GOT3 (cell line): Measurements from ENCODE around the gene PTPRN.
"Not testable (repeated sequence)": the region's sequence is repeated elsewhere in the genome, so short reads cannot be mapped to it uniquely, and the experiment has no call there.

Experiments used
- DNase-seq: peaks from one replicate; lab custom pipeline; 2025; ENCODE audit warnings: mixed read lengths; lab: John Stamatoyannopoulos, UW

The PTPRN gene

GRCh38 chr2:219270055-219270372, 39.2 kb downstream of the PTPRN start:
- no peak for DNase-seq

DNA sequence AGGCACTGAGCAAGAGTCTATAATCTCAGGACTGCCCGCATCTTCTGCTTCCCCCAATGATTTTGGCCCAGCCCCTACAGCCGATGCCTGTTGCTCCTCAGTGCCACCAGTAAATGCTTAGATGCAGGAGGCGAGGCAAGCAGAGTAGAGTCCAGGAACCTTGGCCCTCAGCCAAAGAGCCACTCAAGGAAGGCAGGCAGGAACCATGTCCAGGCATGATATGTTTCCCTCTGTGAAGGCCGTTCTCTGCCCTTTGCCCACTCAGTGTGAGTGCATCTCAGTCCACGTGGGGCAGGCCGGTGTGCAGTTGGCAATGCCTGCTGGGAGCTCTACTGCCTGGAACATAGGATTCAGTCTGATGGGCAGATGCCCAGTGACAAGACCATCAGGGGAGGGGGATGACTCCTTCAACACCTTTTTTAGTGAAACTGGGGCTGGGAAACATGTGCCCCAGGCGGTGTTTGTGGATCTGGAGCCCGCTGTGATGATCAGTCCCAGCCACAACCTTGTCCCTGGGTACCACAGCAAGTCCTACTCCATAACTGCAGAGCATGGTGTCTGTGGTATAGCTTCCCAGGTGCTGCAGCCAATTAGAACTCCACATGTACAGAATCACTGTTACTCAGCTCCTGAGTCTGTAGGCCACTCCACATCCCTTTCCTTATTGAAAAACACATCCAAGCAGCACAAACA, 39.7 kb downstream of the PTPRN start:
- no peak for DNase-seq

DNA sequence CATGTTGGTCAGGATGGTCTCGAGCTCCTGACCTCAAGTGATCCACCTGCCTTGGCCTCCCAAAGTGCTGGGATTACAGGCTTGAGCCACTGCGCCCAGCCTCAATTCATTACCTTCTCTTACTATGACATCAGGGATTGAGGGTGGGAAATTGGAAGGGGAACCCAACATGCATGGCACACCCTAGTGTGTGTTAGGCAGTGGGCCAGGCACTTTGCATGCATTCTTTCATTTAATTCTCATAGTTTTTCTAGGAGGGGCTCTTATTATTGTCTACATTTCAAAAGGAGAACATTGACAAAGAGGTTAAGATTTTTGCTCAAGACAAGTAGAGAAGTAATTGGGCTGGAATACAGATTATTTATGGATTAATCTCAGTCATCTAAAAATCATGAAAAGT, 40.9 kb downstream of the PTPRN start:
- DNase-seq, result no peak

DNA sequence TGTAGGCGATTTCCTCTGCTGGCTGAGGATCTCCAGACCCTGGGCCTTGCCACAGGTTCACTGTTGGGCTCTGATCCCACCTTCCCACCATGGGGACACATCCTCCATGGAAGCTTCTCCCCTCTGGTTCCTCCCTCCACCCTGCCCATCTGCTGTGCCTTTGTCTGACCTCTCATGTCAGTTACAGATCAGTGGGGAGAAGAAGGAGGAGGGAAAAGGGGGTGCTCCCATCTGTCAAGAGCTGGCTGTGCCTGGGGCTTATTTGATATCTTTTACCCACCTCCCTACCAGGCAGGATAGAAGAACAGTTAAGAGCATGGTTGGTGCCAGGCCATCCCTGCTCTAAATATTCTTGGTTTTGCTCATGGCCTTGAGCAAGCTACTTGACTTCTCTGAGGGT, 42.3 kb downstream of the PTPRN start:
- DNase-seq, result no peak

GRCh38 chr2:219266232-219266631, 43.0 kb downstream of the PTPRN start:
- DNase-seq, result no peak

DNA sequence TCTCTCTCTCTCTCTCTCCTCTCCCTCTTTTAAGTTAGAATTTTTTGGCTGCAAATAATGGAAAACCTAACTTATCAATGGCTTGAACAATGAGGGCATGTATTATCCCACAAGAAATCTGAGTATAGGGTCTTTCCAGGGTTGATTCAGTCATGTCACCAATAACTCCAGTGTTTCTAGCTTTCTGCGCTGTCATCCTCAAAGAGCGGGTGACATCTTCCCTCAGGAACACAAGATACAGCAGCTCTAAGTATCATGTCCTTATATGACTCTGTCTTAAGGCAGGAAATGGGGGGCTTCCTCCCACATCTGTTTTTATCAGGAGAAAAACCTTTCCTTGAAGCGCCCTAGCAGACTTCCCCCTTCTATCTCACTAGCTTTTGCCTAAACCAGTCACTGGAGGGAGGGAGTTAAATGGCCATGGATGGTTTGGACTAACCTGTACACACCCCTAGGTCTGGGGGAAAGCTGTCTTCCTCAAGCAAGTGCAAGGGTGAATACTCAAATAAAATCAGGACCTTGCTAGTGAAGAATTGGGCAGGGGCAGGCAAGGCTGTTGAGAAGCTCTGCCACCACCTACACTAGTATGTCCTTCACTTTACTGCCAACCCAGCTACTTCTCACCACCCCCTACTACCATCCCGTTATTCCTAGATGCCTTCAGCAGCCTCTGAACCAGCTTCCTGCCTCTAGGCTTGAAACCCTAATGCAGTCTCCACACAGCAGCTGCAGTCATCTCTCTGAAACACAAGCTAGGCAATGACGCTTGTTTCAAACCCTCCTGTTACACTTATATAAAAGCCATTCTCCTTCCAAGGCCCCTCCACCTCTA, 48.0 kb downstream of the PTPRN start:
- no peak for DNase-seq

GRCh38 chr2:219258942-219259341, 50.3 kb downstream of the PTPRN start:
- not testable (repeated sequence) for DNase-seq

- DNase-seq, result no peak
Measured at GRCh38 chr2:219254590-219255201, 54.5 kb downstream of the PTPRN start.

- DNase-seq, result no peak
Measured at GRCh38 chr2:219253753-219254589, 55.2 kb downstream of the PTPRN start, which contains the start of gene TUBA4A. Gene TUBA4A, minus strand, starts transcription at chr2:219253918. Its CDS starts 60 bp downstream, at chr2:219253858.

GRCh38 chr2:219252900-219253752, 56.1 kb downstream of the PTPRN start, which contains the start of gene TUBA4B:
Gene TUBA4B, plus strand, starts transcription at chr2:219253243. Its CDS starts 165 bp downstream, at chr2:219253408.
- DNase-seq, result no peak

DNA sequence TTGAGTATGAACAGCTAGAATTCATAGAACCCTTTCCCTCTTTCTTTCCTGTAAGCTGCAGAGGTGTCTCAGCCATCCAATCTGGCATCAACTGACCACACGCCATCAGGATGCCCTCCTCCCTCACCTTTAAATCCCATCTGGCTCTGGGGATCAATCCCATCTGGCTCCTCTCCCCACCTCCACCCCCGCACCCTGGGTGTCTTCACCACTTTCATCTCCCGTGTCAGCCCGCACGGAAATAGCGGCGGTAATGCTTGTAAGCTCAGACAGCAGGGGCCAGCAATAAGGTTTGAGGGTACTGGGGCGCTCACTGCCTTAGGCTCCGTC, 56.7 kb downstream of the PTPRN start:
- no peak for DNase-seq

- no peak for DNase-seq
Measured at GRCh38 chr2:219252084-219252483, 57.1 kb downstream of the PTPRN start.

- DNase-seq, result no peak
Measured at GRCh38 chr2:219251656-219252055, 57.5 kb downstream of the PTPRN start.

- DNase-seq, result no peak
Measured at GRCh38 chr2:219250049-219250781, 59.0 kb downstream of the PTPRN start.

GRCh38 chr2:219249203-219249980, 59.8 kb downstream of the PTPRN start:
- peak; percentile 60 for DNase-seq

DNA sequence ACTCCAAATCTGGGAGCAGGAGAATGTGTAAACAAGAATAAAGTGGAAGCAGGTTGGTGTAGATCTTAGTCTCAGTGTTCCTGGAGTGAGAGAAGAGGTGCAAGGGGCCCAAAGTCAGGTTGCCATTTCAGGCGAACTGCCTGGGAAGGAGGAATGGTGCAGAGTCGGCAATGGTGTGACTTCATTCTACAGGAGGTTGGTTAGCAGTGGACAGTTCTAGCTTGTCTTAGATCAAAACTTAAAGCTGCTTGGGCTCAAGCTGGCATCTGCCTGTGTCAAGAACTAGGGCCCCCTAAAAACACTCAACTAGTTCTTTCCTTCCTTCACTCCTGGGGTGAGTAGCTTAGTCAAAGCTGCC, 60.4 kb downstream of the PTPRN start:
- no peak for DNase-seq

DNA sequence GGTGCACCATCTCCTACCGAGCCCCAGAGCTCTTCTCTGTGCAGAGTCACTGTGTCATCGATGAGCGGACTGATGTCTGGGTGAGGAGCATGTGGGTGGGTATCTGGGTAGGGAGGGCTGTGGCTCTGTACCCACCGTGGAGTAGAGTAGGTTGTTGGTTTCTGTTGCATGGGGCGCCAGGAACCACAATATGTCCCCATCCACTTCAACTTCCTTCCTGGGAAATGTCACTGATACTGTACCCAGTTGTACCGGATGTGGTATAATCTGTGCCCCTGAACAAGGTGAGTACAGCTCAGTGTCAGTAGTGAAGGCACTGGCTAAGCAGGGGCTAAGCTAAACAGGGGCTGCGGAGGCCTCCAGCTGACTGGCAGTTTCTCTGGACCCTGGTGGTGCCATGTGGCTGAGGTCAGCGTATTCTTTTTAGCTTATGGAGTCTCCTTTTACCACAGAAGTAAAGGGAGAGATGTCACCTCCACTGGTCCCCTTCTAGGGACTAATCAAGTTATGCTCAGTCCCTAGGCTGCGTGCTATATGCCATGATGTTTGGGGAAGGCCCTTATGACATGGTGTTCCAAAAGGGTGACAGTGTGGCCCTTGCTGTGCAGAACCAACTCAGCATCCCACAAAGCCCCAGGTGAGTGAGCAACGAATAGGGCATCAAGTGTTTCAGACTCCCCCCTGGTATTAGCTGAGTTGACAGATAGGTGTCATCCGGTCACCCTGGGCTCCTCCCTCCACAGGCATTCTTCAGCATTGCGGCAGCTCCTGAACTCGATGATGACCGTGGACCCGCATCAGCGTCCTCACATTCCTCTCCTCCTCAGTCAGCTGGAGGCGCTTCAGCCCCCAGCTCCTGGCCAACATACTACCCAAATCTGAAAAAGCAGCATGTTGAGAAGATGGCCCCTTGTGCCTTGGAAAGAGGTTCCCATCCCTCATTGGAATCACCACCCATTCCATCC, 61.2 kb downstream of the PTPRN start:
- DNase-seq, result no peak

DNA sequence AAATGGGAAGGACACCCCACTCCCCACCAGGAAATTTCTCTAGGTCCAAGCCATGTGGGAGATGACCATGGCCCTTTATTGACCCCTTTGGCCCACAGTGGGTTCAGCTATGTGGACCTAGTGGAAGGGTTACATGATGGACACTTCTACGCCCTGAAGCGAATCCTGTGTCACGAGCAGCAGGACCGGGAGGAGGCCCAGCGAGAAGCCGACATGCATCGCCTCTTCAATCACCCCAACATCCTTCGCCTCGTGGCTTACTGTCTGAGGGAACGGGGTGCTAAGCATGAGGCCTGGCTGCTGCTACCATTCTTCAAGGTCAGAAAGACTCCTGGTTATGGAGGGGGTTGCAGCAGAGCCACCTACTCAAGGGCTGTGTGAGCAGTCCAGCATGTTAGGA, 62.6 kb downstream of the PTPRN start:
- no peak for DNase-seq

DNA sequence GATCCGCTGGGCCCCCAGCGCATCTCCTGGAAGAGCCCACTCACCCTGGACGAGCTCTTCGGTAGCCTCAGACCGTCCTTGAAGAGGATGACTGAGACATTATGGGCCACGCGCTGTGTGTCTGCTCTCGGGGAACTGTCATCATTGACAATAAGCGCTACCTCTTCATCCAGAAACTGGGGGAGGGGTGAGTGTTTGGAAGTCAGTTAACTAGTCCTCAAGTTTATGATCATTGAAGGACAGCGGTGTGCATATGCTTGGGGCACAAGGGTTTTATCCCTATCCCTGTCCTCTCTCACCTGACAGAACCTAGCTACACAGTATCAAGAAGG, 63.3 kb downstream of the PTPRN start:
- no peak for DNase-seq
